HG02763 (cell line): ENCODE measurements around the gene ATP2C2.
"Not testable (repeated sequence)": the region's sequence is repeated elsewhere in the genome, so short reads cannot be mapped to it uniquely, and the experiment has no call there.

Experiments
- ATAC-seq: cut with Tn5 transposase; IDR thresholded peaks from one replicate; pipeline ENCODE4 v1.9.1; 2021; ENCODE audit warnings: mild to moderate bottlenecking, moderate library complexity; ENCODE audit not compliant: unreplicated experiment

ATP2C2 gene

DNA sequence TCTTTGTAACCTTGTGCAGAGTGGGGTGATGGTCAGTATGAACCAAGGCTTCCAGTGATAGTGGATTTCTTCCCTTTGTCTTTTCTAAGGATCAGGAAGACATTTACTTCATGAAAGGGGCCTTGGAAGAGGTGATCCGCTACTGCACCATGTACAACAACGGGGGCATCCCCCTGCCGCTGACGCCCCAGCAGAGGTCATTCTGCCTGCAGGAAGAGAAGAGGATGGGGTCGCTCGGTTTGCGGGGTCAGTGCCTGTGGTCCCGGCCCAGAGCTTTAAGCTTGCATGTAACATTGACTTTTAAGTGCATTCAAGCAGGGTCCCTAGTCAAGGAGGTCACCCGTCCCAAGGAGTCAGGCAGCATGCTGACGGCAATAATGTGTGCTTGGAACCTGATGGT, 80.1 kb downstream of the ATP2C2 start:
- ATAC-seq, result no peak

DNA sequence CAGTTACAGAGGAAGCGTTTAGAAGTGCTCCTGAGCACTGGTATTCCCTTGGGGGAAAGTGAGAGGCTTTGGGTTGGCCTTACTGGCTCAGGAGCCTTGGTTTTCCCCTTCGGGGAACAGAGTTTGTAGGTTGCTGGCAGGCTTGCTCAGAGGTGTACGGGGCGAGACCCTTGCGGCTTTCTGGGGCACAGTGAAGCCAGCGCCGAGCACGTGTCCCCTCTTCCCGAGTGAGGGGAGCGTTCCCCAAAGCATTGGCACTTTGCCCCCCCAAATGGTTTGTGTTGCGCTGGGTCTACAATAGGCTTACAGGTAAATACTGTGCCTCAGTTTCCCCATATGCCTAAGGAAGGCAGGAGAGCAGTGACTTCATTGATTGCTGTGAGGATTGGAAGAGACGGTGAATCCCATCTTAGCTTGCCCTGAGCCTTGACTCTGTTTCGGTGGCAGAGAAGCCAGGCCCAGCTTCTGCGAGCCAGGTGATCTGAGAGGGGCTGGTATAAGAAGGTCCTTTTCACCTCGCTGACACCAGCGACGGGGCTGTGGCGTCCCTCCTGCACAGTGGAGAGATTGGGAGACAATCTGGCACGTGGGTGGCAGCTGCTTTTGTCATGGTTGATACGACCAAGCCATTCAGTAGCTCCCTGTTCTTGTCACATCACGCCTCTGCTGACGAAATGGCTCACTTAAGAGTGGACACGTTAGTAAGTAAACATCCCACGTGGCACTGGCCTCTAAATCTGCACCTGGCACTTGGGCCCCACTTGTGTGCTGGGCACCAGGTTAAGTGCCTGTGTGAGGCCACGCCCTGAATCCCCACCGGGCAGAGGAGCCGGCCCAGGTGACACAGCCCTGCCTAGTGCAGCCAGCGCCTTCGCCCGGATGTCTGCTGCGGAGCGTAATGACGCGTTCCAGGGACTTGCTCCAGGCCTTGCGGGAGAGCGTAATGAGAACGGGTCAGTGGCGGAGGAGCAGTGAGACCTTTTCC, 81.1 kb downstream of the ATP2C2 start:
- ATAC-seq, result no peak

- no peak for ATAC-seq
These were observed 82.0 kb downstream of the ATP2C2 start for GRCh38 chr16:84450176-84450865.

- not testable (repeated sequence) for ATAC-seq
These were observed 82.8 kb downstream of the ATP2C2 start for GRCh38 chr16:84451010-84451676.

DNA sequence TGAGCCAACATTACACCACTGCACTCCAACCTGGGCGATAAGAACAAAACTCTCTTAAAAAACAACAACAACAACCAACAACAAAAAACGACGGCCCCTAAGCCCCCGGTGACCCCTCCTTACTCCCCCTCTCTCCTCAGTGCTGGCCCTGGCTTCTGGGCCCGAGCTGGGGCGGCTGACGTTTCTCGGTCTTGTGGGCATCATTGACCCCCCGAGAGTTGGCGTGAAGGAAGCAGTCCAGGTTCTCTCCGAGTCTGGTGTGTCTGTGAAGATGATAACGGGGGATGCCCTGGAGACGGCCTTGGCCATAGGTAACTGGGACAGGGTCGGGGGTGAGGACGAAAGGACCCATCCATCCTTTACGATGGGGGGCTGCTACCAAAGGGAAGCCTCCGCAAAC, 83.4 kb downstream of the ATP2C2 start:
- no peak for ATAC-seq

- ATAC-seq, result no peak
These were observed 84.9 kb downstream of the ATP2C2 start for GRCh38 chr16:84453061-84453752.

DNA sequence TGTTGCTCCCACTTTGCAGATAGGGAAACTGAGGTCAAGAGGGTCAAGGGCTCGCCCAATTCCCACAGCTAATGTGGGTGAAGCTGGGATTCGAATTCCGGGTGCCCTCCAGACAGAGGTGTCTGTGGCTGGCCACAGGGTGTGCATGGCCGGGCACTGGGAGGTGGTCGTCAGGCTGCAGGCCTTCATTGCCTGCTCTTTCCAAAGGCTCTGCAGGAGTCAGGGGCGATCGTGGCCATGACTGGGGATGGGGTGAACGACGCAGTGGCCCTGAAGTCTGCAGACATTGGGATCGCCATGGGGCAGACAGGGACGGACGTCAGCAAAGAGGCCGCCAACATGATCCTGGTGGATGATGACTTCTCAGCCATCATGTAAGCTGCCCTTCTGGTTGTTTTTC, 86.3 kb downstream of the ATP2C2 start:
- ATAC-seq, result no peak

DNA sequence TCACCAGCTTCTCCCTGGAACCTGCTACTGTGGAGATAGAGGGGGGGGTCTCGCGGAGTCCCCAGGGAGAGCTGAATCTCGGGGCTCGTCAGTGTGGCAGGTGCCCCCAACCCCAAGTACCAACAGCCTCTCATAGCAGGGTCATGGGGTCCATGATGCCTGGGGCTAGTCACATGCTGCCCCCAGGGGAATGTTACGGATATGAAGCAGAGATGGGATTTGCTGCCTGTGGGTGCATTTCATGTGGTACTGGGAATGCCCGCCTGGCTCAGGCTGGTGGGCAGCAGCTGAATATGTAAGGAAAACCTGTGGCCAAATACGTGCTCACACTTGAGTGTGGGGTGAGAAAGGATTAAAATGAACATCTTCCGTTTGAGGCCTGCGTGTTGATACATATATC, 86.7 kb downstream of the ATP2C2 start:
- no peak for ATAC-seq

DNA sequence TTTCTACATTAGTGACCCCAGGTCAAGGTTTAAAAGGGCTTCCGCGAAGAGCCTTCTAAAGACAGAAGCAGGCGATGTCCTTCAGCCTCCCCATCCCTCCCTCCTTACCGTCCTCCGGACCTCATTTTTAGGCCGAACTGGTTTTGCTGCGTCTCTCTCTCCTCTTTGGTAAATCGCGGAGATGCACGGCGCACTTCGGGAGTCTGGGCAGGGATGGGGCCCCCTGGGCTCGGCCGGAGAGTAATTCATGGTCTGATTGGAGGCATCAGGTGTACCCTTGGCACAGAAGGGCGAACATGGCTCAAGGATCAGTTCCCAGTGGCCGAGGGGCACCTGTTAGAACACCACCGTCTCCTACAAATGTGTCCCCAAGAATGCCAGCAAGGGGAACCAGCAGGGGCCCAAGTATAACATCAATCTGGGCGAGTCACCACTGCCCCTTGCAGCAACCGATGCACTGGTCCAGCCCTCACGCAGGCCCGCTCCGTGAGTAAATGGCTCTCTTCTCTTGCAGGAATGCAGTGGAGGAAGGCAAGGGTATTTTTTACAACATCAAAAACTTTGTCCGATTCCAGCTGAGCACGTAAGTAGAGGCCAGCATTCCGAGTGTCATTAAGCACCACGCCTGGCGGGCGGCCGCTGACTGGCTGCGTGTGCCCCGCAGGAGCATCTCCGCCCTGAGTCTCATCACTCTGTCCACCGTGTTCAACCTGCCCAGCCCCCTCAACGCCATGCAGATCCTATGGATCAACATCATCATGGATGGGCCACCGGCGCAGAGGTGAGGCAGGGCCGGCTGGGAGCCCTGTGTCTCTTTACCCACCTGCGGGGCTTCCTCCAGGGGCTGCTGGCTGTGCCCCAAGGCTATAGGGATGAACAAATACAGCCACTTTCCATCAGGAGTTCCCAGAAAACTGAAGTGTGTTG, 90.5 kb downstream of the ATP2C2 start:
- no peak for ATAC-seq

- no peak for ATAC-seq
These were observed 91.2 kb downstream of the ATP2C2 start for GRCh38 chr16:84459533-84459894.

GRCh38 chr16:84459941-84460405, 91.6 kb downstream of the ATP2C2 start:
- no peak for ATAC-seq

- ATAC-seq, result no peak
These were observed 92.2 kb downstream of the ATP2C2 start for GRCh38 chr16:84460406-84461028.

GRCh38 chr16:84461029-84461412, 92.7 kb downstream of the ATP2C2 start:
- ATAC-seq, result no peak

DNA sequence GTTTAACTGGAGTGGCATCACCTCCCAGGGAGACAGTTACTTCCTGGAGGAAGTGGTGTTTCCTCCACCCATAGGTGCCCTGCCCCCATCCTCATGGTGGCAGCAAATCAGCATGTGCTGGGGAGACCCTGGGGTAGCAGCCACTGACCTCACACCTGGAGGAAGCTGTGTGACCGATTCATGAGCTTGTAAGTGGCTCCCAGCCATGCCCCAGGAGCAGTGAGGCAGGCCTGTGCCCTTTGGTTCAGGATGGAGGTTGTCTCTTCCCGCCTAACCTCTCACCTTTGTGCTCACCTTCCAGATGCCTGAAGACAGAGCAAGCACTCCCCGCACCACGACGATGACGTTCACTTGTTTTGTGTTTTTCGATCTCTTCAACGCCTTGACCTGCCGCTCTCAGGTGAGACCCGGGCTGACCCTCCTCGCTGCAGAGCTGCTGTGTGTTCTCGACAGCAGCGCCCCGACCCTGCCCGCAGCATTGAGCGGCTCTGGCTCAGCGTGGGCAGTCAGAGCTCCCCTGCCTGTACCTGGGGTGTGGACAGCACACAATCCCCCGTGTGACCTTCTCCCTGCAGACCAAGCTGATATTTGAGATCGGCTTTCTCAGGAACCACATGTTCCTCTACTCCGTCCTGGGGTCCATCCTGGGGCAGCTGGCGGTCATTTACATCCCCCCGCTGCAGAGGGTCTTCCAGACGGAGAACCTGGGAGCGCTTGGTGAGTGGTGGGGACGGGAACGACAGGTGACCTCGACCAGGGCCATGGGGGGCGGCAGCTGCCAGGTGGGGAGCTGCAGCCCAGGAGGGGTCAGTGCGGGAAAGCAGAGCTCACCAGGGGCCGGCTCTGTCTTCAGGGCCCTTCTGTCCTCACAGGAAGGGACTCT, 93.3 kb downstream of the ATP2C2 start:
- no peak for ATAC-seq

- ATAC-seq, result no peak
These were observed 94.2 kb downstream of the ATP2C2 start for GRCh38 chr16:84462296-84463210.

DNA sequence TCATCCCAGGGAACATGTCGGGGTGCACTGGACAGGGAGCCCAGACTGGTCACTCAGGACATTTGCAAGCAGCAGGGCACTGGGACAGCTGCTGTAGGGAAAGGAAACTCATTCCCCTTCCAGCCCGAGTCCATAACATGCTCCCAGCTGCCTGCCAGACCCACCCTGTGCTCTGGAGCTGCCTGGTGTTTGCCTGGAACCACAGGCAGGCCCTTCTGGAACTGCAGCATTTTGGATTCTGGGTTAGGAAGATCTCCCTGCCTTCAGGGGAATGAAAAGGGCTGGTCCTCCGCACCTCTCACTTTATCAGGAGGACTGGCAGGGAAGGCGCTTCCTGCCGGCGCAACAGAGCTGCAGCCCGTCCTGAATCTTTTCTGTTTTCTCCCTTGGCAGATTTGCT, 94.9 kb downstream of the ATP2C2 start:
- no peak for ATAC-seq

DNA sequence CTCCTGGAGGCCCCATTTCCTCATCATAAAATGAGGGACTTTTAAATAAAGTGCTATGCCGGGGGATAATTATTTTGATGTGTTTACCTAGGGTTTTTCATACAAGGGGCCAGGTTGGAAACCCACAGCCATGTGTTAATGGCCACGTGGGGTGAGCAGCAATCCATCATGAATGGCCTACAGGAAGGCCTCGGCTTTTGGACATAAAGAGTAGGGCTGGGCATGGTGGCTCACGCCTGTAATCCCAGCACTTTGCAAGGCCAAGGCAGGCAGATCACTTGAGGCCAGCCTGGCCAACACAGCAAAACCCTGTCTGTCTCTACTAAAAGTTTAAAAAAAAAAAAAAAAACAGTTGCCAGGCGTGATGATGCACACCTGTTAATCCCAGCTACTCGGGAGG, 95.8 kb downstream of the ATP2C2 start:
- no peak for ATAC-seq
